Suprapubic skin (tissue), 3 donors: ENCODE results near the gene FGD3.

Experiments used
- POLR2AphosphoS5 ChIP-seq, 3 donors: sonication (generic); formaldehyde crosslinking; IDR thresholded peaks; one replicate each; pipeline ENCODE4 v1.6.1; 2017; ENCODE audit warnings: antibody characterized with exemption in 3 of 3
- TF ChIP-seq, protein P1 (sequence below), 2 donors: fragments of 200-600 bp in 1 of 2; fragments of 450-650 bp in 1 of 2; sonication (generic) in 1 of 2; IDR thresholded peaks; one replicate each; pipeline ENCODE4 v1.5.1; 2016 to 2019; ENCODE audit warnings: antibody characterized with exemption in 2 of 2, mild to moderate bottlenecking in 1 of 2, moderate library complexity in 1 of 2

DNA sequence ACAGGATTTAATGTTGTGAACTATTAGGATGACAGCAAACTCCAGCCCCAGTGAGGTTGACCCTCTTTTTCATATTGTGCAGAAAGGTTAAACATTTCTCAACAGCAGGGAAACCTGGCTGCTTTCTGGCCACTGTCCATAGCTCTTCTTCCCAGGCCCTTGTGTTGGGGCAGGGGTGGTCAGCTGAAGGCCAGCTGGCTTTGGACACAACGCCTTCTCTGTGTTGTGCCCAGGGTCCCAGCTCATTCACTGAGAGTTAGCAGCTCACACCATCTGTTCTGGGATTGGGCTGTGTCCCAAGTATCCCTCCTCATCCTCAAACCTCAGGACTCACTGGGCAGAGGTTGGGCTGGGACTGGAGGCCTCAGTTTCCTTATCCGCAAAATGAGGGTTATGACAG lies 1.3 kb downstream of the FGD3 start:
- no peak for TF ChIP-seq POLR2AphosphoS5 (IDR thresholded peaks at IDR 0.05)
- TF ChIP-seq, protein P1, sequence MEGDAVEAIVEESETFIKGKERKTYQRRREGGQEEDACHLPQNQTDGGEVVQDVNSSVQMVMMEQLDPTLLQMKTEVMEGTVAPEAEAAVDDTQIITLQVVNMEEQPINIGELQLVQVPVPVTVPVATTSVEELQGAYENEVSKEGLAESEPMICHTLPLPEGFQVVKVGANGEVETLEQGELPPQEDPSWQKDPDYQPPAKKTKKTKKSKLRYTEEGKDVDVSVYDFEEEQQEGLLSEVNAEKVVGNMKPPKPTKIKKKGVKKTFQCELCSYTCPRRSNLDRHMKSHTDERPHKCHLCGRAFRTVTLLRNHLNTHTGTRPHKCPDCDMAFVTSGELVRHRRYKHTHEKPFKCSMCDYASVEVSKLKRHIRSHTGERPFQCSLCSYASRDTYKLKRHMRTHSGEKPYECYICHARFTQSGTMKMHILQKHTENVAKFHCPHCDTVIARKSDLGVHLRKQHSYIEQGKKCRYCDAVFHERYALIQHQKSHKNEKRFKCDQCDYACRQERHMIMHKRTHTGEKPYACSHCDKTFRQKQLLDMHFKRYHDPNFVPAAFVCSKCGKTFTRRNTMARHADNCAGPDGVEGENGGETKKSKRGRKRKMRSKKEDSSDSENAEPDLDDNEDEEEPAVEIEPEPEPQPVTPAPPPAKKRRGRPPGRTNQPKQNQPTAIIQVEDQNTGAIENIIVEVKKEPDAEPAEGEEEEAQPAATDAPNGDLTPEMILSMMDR (IDR thresholded peaks at IDR 0.05), result no peak
